SK-N-SH treated with all-trans-retinoic acid at 6 μM for 48 hours (cell line): Measurements from ENCODE around the gene SMS.
"Not testable (repeated sequence)": the region's sequence is repeated elsewhere in the genome, so short reads cannot be mapped to it uniquely, and the experiment has no call there.

Experiments used
- RARB ChIP-seq: fragments of 250-450 bp; sonication (Bioruptor Pico); IDR thresholded peaks from 2 replicates; pipeline ENCODE4 v1.8.0; 2021; ENCODE audit warnings: mild to moderate bottlenecking, moderate library complexity
- ZFP30 ChIP-seq: fragments of 450-650 bp; formaldehyde crosslinking; IDR thresholded peaks from 2 replicates; pipeline ENCODE4 v1.5.0; 2022; ENCODE audit warnings: mild to moderate bottlenecking, moderate library complexity
- ZNF8 ChIP-seq: fragments of 450-650 bp; formaldehyde crosslinking; IDR thresholded peaks from 2 replicates; pipeline ENCODE4 v1.5.0; 2020; ENCODE audit warnings: mild to moderate bottlenecking, moderate library complexity
- TF ChIP-seq, protein P1 (sequence below): fragments of 250-450 bp; sonication (Bioruptor Pico); IDR thresholded peaks from 2 replicates; pipeline ENCODE4 v1.8.0; 2020; ENCODE audit warnings: mild to moderate bottlenecking, moderate library complexity, borderline replicate concordance

DNA sequence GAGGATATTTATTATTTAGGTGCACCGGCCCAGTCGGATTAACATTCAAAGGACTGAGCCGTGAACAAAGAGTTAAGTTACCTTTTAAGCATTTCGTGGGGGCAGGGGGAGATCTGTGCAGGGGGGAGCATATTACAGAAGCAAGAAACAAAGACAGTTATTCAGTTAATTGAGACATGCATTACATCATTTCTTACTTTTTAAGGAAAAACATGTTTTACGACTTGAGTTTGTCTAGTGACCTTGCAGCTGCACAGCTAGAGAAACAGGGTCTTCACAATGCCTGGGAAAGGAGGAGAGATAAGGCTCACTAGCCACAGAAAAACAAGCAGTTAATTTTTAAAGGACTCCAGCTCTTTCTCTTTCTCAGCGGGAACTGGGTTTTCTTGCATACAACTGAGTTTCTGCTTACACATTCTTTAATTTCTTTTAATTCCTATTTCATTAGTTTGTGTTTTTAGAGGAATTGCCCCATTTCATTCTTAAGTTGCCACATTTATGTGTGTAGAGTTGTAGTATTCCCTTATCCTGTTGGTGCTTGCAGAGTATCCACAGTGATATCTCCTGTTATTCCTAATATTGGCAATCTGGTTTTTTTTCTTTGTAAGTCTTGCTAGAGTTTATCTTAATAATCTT is 12.8 kb downstream of the SMS start:
- TF ChIP-seq ZFP30, RARB, ZNF8 (CRISPR knock-in tag): not testable (repeated sequence)
- TF ChIP-seq, protein P1, sequence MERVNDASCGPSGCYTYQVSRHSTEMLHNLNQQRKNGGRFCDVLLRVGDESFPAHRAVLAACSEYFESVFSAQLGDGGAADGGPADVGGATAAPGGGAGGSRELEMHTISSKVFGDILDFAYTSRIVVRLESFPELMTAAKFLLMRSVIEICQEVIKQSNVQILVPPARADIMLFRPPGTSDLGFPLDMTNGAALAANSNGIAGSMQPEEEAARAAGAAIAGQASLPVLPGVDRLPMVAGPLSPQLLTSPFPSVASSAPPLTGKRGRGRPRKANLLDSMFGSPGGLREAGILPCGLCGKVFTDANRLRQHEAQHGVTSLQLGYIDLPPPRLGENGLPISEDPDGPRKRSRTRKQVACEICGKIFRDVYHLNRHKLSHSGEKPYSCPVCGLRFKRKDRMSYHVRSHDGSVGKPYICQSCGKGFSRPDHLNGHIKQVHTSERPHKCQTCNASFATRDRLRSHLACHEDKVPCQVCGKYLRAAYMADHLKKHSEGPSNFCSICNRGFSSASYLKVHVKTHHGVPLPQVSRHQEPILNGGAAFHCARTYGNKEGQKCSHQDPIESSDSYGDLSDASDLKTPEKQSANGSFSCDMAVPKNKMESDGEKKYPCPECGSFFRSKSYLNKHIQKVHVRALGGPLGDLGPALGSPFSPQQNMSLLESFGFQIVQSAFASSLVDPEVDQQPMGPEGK (CRISPR knock-in tag): not testable (repeated sequence)
